GM12872 (cell line): ENCODE measurements around the gene GLCCI1.

Experiments used
- CTCF ChIP-seq: IDR thresholded peaks from 3 replicates; pipeline ENCODE4 v1.5.1; 2011; ENCODE audit warnings: low read depth, mild to moderate bottlenecking, low read length, moderate library complexity; ENCODE audit not compliant: insufficient read depth

The GLCCI1 gene

DNA sequence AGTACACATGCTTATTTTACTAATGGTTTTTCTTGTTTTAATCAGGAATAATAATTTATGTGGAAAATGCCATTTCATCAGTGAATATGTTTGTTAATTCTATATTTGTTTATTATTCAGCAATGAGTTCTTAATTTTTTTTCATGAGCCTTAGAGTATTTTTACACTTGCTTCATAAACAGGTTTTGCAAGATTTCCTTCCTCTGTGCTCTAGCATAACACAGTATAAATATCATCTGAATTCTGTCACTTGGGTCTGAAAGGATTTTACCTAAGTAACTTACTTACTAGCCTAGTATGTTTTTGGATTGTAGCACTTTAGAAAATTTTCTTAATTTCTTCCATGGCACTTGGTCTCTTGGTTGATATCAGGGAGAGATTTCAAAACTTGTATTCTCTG is 45.8 kb downstream of the GLCCI1 start:
- TF ChIP-seq CTCF: no peak

DNA sequence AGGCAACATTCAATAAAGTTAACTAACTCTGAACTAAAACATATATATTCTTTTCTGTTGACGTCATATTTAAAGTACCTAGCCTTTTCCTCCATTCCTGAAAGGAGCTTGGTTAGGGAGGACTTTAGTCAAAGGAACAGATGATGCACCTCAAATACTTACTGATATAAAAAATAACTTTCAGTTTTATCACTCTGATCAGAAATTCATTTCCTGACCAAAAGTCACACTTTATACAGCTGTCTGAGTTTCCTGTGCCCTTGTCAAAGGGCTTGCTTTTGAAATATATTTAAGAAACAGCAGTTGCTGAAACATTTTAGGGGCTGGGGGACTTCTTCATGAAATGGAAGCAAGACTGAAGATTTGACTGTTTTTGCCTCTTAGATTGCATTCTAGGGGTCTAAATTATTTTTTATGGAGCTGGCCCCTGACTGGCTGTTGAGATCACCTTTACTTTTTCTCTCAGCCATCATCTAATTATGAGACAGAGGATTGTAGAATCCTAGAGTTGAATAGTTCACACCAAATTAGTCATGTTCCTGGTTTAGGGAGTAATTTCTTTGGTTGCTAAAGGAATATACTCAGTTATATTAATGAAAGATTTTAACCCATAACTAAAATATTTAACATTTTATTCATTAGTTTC is 46.6 kb downstream of the GLCCI1 start:
- no peak for TF ChIP-seq CTCF

- no peak for TF ChIP-seq CTCF
Measured at GRCh38 chr7:8015746-8016120, 47.1 kb downstream of the GLCCI1 start.

- TF ChIP-seq CTCF: no peak
Measured at GRCh38 chr7:8017423-8017822, 48.8 kb downstream of the GLCCI1 start.

DNA sequence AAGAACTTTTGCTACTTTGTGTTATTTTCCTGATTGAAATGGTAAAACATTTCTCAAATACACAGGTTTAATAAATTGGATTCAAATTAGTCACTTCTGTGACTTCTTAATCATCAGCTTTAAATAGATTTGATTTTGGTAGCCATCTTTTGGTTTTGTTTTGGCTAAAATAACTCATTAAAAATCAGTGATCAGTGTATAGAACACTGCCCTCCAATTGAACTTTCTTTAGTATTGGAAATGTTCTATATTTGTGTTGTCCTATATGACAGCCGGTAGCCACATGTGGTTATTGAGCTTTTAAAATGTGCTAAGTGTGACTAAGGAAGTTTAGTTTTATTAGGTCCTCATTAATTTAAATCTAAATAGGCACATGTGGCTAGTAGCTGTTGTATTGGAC is 50.4 kb downstream of the GLCCI1 start:
- no peak for TF ChIP-seq CTCF

DNA sequence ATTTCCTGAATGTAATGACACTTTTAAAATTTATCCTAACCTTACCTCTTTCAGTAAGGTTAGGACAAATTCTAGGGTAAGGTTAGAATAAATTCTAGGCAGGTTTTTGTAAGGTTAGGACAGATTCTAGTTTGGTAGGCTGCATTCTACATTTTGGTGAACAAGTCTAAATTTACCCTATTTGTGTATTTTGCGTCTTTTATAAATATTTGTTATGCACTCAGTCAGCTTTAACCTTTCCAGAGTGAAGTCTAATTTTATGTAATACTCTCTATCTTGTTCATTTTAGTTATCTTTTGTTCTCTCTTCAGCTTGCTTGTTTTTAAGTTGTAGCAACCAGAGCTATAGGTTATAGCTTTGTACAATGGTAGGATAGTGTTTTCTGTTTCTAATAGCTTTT is 54.0 kb downstream of the GLCCI1 start:
- no peak for TF ChIP-seq CTCF

GRCh38 chr7:8035192-8035591 is 66.6 kb downstream of the GLCCI1 start:
- TF ChIP-seq CTCF: no peak
